Measurements from ENCODE around the gene PMS1.

Gene PMS1

DNA sequence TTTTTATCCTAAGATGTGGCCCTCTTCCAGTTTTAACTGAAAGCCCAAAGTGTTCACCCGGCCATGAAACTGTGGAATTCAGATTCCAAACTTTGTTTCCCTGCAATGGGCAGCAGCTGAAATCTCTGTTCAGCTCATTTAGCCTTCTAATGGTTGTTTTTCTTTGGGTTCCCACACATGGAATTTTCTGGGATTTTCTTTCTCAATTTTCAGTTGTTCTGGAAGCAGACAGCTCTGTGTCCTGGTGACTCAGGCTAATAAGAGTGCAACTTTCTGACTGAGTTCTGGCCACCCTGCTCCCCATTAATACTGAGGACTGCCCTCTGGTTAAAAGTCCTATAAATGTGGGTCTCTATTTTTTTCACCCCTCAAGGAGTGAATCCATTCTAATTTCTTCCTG lies 78.5 kb downstream of the PMS1 start:
- Histone ChIP-seq H3K4me3 (ENCODE audit: insufficient read depth, low read length, poor library complexity, severe bottlenecking) (no peak overlapping the region), H2AFZ (ENCODE audit: low read depth, low read length, severe bottlenecking) (no peak overlapping the region), H3K27me3 (ENCODE audit: low read length) (no peaks in the 10 kb centered on the region), H3K9me2 (replicated peaks; ENCODE audit: insufficient read depth, low read length) (no peaks in the 10 kb centered on the region), H3K9me3 (ENCODE audit: insufficient read depth, low read length) (no peaks in the 10 kb centered on the region), H4K20me1 (ENCODE audit: low read depth, low read length) (no peaks in the 10 kb centered on the region), H3F3A (ENCODE audit: insufficient read depth) (0 out of 2 replicates have a peak, but pooled peaks cover 3% of the 10 kb centered on the region), H3K27ac (ENCODE audit: low read depth, low read length) (no peak overlapping the region), H3K79me2 (ENCODE audit: insufficient read depth, low read length) (no peaks in the 10 kb centered on the region), H3K36me3 (ENCODE audit: low read length) (peaks cover 35% of the 10 kb centered on the region), H3K4me2 (ENCODE audit: low read depth, low read length, poor library complexity, severe bottlenecking) (no peak overlapping the region), H3K9ac (ENCODE audit: low read length) (no peak overlapping the region)
- no peak for TF ChIP-seq EZH2phosphoT487 (conservative IDR thresholded peaks at IDR 0.05; ENCODE audit: low read length)
- TF ChIP-seq, protein P1, sequence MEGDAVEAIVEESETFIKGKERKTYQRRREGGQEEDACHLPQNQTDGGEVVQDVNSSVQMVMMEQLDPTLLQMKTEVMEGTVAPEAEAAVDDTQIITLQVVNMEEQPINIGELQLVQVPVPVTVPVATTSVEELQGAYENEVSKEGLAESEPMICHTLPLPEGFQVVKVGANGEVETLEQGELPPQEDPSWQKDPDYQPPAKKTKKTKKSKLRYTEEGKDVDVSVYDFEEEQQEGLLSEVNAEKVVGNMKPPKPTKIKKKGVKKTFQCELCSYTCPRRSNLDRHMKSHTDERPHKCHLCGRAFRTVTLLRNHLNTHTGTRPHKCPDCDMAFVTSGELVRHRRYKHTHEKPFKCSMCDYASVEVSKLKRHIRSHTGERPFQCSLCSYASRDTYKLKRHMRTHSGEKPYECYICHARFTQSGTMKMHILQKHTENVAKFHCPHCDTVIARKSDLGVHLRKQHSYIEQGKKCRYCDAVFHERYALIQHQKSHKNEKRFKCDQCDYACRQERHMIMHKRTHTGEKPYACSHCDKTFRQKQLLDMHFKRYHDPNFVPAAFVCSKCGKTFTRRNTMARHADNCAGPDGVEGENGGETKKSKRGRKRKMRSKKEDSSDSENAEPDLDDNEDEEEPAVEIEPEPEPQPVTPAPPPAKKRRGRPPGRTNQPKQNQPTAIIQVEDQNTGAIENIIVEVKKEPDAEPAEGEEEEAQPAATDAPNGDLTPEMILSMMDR (IDR thresholded peaks at IDR 0.05; ENCODE audit: insufficient read depth, low read length, poor library complexity, severe bottlenecking): no peak

DNA sequence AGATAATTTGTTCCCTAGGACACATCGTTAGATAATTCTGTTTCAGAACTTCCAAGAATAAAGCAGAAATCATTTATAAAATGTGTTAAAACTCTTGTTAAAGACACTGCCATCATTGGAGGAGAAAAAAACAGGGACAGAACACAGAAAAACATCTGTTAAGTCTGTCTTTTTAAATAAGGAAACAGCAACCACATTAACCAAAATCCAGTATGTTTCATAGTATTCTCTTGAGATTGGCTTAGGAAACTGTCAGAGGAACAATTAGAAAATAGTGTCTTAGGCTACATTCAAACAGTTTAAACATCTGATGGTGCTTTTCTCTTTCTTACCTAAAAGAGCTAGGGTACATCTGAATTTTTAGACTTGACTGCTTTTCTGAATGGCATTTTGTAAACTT lies 81.6 kb downstream of the PMS1 start:
- H3F3A ChIP-seq (ENCODE audit: insufficient read depth): no peaks in the 10 kb centered on the region; the same call in 1 of the 2 replicates
- H3K9me2 ChIP-seq (replicated peaks; ENCODE audit: insufficient read depth, low read length): no peaks in the 10 kb centered on the region
- H3K79me2 ChIP-seq (ENCODE audit: insufficient read depth, low read length): no peaks in the 10 kb centered on the region
- no peaks in the 10 kb centered on the region for H3K27me3 ChIP-seq (ENCODE audit: low read length)
- no peak overlapping the region for H3K4me2 ChIP-seq (ENCODE audit: low read depth, low read length, poor library complexity, severe bottlenecking)
- no peaks in the 10 kb centered on the region for H3K9me3 ChIP-seq (ENCODE audit: insufficient read depth, low read length)
- no peak overlapping the region for H3K9ac ChIP-seq (ENCODE audit: low read length)
- no peak overlapping the region for H3K4me3 ChIP-seq (ENCODE audit: insufficient read depth, low read length, poor library complexity, severe bottlenecking)
- H3K27ac ChIP-seq (ENCODE audit: low read depth, low read length): no peak overlapping the region
- no peaks in the 10 kb centered on the region for H4K20me1 ChIP-seq (ENCODE audit: low read depth, low read length)
- no peak overlapping the region for H2AFZ ChIP-seq (ENCODE audit: low read depth, low read length, severe bottlenecking)
- peaks cover 21% of the 10 kb centered on the region; the same call in 1 of the 2 replicates for H3K36me3 ChIP-seq (ENCODE audit: low read length)
- no peak for TF ChIP-seq EZH2phosphoT487 (conservative IDR thresholded peaks at IDR 0.05; ENCODE audit: low read length)
- TF ChIP-seq, protein P1 (IDR thresholded peaks at IDR 0.05; ENCODE audit: insufficient read depth, low read length, poor library complexity, severe bottlenecking): no peak

DNA sequence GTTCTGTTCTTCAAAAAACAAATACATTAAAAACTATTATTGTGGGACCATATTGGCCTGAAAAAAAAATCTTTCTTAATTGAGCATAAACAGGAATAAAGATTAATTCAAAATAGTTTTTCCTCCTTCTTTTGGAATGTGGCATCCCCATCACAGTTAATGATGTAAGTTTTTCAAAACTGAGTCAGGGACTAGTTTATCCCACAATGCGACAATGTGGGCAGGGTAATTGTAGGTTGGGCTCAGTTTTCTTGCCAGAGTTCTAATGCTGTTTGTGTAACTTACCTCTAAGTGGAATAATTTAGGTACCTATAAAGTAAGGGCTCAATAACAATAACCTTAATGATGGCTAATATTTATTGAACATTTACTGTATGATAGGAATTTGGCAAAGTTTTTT lies 82.0 kb downstream of the PMS1 start:
- no peak overlapping the region for H3K27ac ChIP-seq (ENCODE audit: low read depth, low read length)
- H3K4me3 ChIP-seq (ENCODE audit: insufficient read depth, low read length, poor library complexity, severe bottlenecking): no peak overlapping the region
- TF ChIP-seq EZH2phosphoT487 (conservative IDR thresholded peaks at IDR 0.05; ENCODE audit: low read length): no peak
- TF ChIP-seq, protein P1 (IDR thresholded peaks at IDR 0.05; ENCODE audit: insufficient read depth, low read length, poor library complexity, severe bottlenecking): no peak
- no peaks in the 10 kb centered on the region for H3K9me3 ChIP-seq (ENCODE audit: insufficient read depth, low read length)
- no peaks in the 10 kb centered on the region for H3K9me2 ChIP-seq (replicated peaks; ENCODE audit: insufficient read depth, low read length)
- H3K79me2 ChIP-seq (ENCODE audit: insufficient read depth, low read length): no peaks in the 10 kb centered on the region
- H3K4me2 ChIP-seq (ENCODE audit: low read depth, low read length, poor library complexity, severe bottlenecking): no peak overlapping the region
- H3F3A ChIP-seq (ENCODE audit: insufficient read depth): no peaks in the 10 kb centered on the region; the same call in 1 of the 2 replicates
- H4K20me1 ChIP-seq (ENCODE audit: low read depth, low read length): no peaks in the 10 kb centered on the region
- H3K27me3 ChIP-seq (ENCODE audit: low read length): no peaks in the 10 kb centered on the region
- H3K9ac ChIP-seq (ENCODE audit: low read length): no peak overlapping the region
- H2AFZ ChIP-seq (ENCODE audit: low read depth, low read length, severe bottlenecking): no peak overlapping the region
- peaks cover 17% of the 10 kb centered on the region; the same call in 1 of the 2 replicates for H3K36me3 ChIP-seq (ENCODE audit: low read length)
